D721Med (cell line): ENCODE measurements around the gene URB2.

Experiments used
- DNase-seq: peaks from one replicate; pipeline ENCODE4 v3.0.0; 2011; ENCODE audit warnings: low spot score; ENCODE audit not compliant: insufficient read length
- FAIRE-seq: peaks from 2 replicates; lab custom pipeline; 2011; peaks lifted over from hg19 to GRCh38; lab: Jason Lieb, UNC
- TF ChIP-seq, protein P1 (sequence below): IDR thresholded peaks from 2 replicates; pipeline ENCODE4 v1.5.1; 2012; ENCODE audit warnings: mild to moderate bottlenecking, control low read depth; ENCODE audit not compliant: insufficient read depth; ENCODE audit errors: missing control alignments

URB2 gene

GRCh38 chr1:229690662-229691061 is 64.6 kb downstream of the URB2 start:
- DNase-seq (no peak), FAIRE-seq (no peak)
- TF ChIP-seq, protein P1, sequence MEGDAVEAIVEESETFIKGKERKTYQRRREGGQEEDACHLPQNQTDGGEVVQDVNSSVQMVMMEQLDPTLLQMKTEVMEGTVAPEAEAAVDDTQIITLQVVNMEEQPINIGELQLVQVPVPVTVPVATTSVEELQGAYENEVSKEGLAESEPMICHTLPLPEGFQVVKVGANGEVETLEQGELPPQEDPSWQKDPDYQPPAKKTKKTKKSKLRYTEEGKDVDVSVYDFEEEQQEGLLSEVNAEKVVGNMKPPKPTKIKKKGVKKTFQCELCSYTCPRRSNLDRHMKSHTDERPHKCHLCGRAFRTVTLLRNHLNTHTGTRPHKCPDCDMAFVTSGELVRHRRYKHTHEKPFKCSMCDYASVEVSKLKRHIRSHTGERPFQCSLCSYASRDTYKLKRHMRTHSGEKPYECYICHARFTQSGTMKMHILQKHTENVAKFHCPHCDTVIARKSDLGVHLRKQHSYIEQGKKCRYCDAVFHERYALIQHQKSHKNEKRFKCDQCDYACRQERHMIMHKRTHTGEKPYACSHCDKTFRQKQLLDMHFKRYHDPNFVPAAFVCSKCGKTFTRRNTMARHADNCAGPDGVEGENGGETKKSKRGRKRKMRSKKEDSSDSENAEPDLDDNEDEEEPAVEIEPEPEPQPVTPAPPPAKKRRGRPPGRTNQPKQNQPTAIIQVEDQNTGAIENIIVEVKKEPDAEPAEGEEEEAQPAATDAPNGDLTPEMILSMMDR, result no peak

DNA sequence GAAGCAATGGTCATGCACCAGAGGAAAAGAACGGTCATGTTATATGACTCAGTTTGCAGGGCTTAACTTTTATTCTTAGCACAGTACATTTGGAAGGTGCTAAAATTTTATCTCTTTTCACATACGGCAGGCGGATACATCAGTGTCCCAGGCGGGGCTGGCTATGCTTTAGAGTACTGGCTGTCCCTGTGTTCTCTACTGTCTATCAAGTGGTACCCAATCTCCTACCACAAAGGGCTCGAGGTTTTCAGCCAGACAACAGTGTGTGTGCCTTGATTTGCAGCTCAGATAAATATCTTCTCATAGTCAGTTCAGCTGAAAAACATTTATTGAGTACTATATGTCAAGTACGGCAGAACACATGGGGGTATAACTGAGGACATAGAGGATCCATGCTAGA is 65.3 kb downstream of the URB2 start:
- DNase-seq, result no peak
- FAIRE-seq, result no peak
- TF ChIP-seq, protein P1, result no peak

DNA sequence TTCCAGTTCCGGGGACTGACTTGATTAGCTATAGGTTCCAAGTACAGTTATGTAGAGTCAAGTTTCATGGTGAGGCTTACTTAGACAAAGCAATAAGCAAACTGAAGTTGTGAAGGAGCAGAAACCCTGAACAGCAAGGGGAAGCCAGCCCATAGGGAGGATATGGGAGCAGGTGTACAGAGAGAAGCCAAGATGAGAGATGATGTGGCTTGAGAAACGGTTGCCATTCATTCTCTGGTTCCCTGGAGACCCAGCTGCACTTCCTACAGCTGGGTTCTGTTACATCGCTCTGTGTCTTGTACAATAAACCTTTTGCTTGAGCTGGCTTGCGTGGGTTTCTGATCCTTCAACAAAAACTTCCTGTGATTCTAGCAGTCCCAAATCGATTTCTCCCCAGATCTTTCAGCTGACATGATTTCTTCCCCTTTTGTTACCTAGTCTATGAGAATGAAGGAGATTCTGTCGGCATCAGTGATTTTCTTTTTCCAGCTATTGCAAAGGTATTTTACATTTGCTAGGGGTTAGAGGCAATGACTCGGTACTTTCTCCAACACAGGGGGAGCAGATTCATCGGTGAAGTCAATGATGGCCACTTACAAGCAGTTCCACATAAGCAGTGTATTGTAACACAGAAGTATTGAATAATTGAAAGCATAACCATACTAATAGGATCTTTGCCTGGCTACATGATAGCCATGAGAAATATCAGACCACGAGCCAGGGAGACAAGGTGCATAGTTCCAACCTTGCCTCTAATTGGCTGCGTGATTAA is 67.3 kb downstream of the URB2 start:
- DNase-seq (no peak), FAIRE-seq (no peak)
- TF ChIP-seq, protein P1, result no peak

DNA sequence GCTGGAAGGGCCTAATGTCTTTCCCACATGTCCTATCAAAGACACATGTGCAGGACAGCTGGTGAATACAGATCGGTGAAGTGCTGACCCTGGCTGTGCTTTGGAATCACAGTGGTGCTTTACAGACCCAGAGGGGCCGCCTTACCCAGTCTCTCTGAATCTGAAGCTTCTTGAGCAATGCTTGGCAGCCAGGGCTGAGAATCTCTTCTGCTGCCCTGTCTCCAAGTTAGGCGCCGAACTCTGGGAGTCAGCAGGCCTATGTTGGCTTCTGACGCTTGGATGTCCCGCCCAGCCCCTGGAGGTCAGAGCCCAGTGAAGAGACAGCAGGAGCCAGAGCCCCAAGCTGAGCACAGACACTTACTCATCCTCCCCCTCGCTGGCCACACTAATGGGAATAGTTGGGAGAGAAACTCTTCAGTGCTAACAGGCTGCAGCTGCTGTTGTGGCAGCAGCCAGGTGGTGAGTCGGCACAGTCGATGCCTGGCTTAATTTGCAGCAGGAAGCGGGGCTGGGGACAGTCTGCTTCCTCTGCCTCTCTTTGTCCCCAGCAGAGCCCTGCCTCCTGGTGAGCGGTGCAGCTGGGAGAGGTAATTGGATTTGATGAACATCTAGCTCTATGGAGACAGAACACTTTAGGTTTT is 68.1 kb downstream of the URB2 start:
- FAIRE-seq (no peak), DNase-seq (no peak)
- TF ChIP-seq, protein P1, result no peak

- DNase-seq (no peak), FAIRE-seq (no peak)
- TF ChIP-seq, protein P1, result no peak
Observed at GRCh38 chr1:229696385-229696784, 70.3 kb downstream of the URB2 start.

- FAIRE-seq (no peak), DNase-seq (no peak)
- TF ChIP-seq, protein P1, result no peak
Observed at GRCh38 chr1:229699613-229700267, 73.7 kb downstream of the URB2 start.
